Neural crest cell (in vitro differentiated cells): Measurements from ENCODE around the gene ENOX2. TPM values are rescaled to one million over a fixed set of nuclear protein-coding genes. Genes with fewer than 3 reads are reported as not detected.
"Not testable (repeated sequence)": the region's sequence is repeated elsewhere in the genome, so short reads cannot be mapped to it uniquely, and the experiment has no call there.

Experiments used
- DNase-seq: peaks from one replicate; pipeline ENCODE4 v3.0.0; 2021; ENCODE audit warnings: low read depth, mixed read lengths, low spot score
- H3K27ac Mint-ChIP-seq: one replicate; pipeline ENCODE4 v1.8.0; 2021; ENCODE audit warnings: mild to moderate bottlenecking, mixed read lengths; ENCODE audit not compliant: unreplicated experiment
- H3K27me3 Mint-ChIP-seq: 2 replicates; pipeline ENCODE4 v1.8.0; 2021; ENCODE audit warnings: low read depth, mild to moderate bottlenecking, mixed read lengths
- H3K36me3 Mint-ChIP-seq: 2 replicates; pipeline ENCODE4 v1.8.0; 2021; ENCODE audit warnings: low read depth, mild to moderate bottlenecking, mixed read lengths
- H3K4me1 Mint-ChIP-seq: 2 replicates; pipeline ENCODE4 v1.8.0; 2021; ENCODE audit warnings: mixed read lengths
- H3K4me3 Mint-ChIP-seq: one replicate; pipeline ENCODE4 v1.8.0; 2021; ENCODE audit warnings: mild to moderate bottlenecking, mixed read lengths
- H3K9me3 Mint-ChIP-seq: 2 replicates; pipeline ENCODE4 v1.8.0; 2021; ENCODE audit warnings: mixed read lengths
- total RNA-seq: library from RNA; stranded (reverse); gene quantifications from 2 replicates; pipeline ENCODE4 v1.2.1, GENCODE V29; 2021
- TF ChIP-seq, protein P1 (sequence below): fragments of 200-600 bp; sonication (generic); conservative IDR thresholded peaks from 2 replicates; pipeline ENCODE4 v1.5.0; 2021; ENCODE audit warnings: antibody characterized with exemption, mild to moderate bottlenecking

Gene ENOX2
- total RNA-seq, 1 donor from 2014 or later: 40.3 TPM

DNA sequence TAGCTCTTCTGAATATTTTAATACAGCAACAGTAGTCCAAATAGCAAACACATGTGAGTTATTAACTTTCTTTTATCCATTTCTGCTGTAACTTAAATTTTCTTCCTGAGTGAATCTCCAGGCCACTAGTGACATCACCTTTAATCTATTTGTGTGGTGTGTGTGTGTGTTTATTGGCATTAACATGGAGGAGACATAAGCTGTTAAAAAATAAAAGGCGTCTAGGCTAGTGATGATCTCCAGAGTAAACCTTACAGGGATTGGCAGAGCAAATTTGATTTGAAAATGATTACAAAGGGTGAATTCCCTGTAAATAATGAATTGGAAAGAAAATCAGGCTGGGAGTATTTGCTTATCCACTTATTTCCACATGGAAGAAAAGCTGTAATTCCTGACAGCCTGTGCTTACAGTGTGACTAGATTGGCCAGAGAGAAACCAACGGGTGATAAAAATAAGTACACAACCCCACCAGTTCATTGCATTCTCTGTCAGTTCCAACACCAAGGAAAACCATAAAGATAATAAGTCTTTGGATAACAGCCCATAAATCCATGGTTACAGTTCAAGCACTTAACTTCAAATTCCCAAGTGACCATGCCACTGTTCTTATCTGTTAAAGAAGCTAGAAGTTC lies 186.1 kb downstream of the ENOX2 start:
- Mint-ChIP-seq H3K27ac (no peak overlapping the region), H3K4me3 (no peak overlapping the region)
- TF ChIP-seq, protein P1, sequence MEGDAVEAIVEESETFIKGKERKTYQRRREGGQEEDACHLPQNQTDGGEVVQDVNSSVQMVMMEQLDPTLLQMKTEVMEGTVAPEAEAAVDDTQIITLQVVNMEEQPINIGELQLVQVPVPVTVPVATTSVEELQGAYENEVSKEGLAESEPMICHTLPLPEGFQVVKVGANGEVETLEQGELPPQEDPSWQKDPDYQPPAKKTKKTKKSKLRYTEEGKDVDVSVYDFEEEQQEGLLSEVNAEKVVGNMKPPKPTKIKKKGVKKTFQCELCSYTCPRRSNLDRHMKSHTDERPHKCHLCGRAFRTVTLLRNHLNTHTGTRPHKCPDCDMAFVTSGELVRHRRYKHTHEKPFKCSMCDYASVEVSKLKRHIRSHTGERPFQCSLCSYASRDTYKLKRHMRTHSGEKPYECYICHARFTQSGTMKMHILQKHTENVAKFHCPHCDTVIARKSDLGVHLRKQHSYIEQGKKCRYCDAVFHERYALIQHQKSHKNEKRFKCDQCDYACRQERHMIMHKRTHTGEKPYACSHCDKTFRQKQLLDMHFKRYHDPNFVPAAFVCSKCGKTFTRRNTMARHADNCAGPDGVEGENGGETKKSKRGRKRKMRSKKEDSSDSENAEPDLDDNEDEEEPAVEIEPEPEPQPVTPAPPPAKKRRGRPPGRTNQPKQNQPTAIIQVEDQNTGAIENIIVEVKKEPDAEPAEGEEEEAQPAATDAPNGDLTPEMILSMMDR: no peak

DNA sequence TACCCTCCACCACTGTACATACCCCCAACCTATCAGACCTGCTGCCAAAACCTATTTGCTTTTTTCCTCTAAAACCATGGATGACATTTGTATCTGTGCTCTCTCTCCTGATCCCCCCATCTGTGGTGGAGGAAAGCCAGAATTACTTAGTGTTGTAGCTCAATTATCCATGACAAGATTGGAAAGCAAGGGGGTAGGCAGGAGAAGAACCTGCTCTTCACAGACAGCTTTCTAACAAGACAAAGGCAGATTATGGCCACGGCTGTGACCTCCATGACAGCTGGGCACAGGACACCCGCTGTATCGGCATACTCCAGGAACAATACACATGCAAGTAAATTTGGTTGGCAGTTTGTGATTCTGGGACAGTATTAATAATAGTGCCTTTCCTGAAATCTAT lies 186.7 kb downstream of the ENOX2 start:
- Mint-ChIP-seq H3K27me3 (no peaks in the 10 kb centered on the region), H3K36me3 (no peaks in the 10 kb centered on the region), H3K4me3 (no peak overlapping the region), H3K4me1 (peaks cover 41% of the 10 kb centered on the region), H3K27ac (peak overlapping the region; percentile 1), H3K9me3 (no peaks in the 10 kb centered on the region)
- TF ChIP-seq, protein P1: no peak
- DNase-seq: no peak

More for the DNA sequence above, 186.1 kb downstream of the ENOX2 start:
- Mint-ChIP-seq H3K27me3 (no peaks in the 10 kb centered on the region), H3K4me1 (peaks cover 41% of the 10 kb centered on the region), H3K36me3 (no peaks in the 10 kb centered on the region), H3K9me3 (no peaks in the 10 kb centered on the region)
- DNase-seq: no peak

DNA sequence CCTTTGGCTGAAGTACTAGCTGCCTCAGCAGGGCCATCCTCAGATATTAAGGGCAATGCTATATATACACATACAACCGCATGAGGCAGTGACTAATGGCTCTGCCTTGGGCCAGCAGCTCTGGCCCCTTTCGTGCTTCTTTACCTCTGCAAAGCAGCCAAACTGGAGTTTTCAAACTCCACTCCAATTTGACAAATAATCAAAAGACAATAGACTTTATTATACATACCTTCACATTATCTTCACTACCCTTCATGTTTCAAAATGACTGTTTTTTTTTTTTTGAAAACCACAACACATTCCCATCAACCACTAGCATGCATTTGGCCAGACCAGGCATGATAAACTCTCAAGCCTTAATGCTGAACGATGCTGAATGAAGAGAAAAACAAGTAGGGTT lies 187.7 kb downstream of the ENOX2 start:
- Mint-ChIP-seq H3K4me3 (no peak overlapping the region), H3K36me3 (no peaks in the 10 kb centered on the region), H3K27me3 (no peaks in the 10 kb centered on the region), H3K27ac (no peak overlapping the region), H3K4me1 (peaks cover 40% of the 10 kb centered on the region), H3K9me3 (no peaks in the 10 kb centered on the region)
- no peak for DNase-seq
- TF ChIP-seq, protein P1: no peak

DNA sequence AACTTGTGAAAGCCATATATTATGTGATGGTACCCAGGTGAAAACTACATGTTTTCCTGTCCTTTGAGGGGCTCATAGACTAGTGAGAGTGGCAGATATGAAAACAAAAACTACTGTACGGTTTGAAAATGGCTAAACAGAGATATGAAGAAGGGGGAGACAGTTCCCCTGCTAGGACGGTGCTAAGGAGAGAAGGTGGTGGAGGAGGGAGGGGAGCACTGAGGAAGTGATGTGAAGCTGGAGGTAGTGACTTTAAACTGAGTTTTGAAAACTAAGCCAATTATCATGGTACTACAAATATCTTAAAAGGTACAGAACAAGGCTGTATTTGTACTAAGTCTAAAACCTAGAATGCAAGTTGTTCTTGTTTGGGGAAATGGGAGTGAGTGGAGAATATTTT lies 188.3 kb downstream of the ENOX2 start:
- H3K4me3 Mint-ChIP-seq: no peak overlapping the region
- no peak overlapping the region for H3K27ac Mint-ChIP-seq
- no peak for DNase-seq
- H3K4me1 Mint-ChIP-seq: peaks cover 34% of the 10 kb centered on the region
- H3K36me3 Mint-ChIP-seq: no peaks in the 10 kb centered on the region
- TF ChIP-seq, protein P1: no peak
- no peaks in the 10 kb centered on the region for H3K27me3 Mint-ChIP-seq
- no peaks in the 10 kb centered on the region for H3K9me3 Mint-ChIP-seq

DNA sequence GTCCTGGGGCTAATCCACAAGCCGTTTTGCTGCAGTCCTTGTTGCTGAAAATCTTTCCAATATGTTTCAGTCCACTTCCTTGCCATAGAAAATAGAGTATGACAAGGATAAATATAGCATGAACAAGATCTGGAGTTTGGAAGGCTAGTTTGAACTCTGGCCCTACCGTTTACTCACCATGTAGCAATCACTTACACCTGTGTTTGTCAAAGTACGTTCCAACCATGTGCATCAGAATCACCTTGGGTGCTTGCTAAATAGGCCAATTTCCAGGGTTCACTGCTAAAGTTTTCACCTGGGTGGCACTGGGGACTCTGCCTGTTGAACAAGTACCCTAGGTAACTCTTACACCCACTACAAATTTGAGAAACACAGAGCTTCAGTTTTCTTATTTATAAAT lies 188.9 kb downstream of the ENOX2 start:
- peaks cover 29% of the 10 kb centered on the region for H3K4me1 Mint-ChIP-seq
- H3K9me3 Mint-ChIP-seq: no peaks in the 10 kb centered on the region
- H3K36me3 Mint-ChIP-seq: no peaks in the 10 kb centered on the region
- TF ChIP-seq, protein P1: no peak
- no peak overlapping the region for H3K4me3 Mint-ChIP-seq
- H3K27ac Mint-ChIP-seq: no peak overlapping the region
- no peaks in the 10 kb centered on the region for H3K27me3 Mint-ChIP-seq
- DNase-seq: no peak

DNA sequence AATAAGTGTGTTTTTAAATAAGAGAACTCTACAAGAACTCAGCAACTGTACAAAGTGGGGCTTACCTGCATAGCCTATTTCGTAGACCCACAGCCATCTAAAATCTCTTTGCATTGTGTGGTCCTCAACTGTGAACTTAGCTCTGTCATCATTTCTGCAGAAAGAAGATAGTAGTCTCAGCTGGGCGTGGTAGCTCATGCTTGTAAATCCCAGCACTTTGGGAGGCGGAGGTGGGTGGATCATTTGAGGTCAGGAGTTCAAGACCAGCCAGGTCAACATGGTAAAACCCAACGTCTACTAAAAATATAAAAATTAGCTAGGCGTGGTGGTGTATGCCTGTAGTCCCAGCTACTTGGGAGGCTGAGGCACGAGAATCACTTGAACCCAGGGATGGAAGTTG lies 193.8 kb downstream of the ENOX2 start:
- not testable (repeated sequence) for H3K9me3 Mint-ChIP-seq, H3K36me3 Mint-ChIP-seq, H3K4me1 Mint-ChIP-seq, H3K4me3 Mint-ChIP-seq, H3K27ac Mint-ChIP-seq, H3K27me3 Mint-ChIP-seq, DNase-seq
